ENCODE measurements around the gene SYNPR. TPM values are rescaled to one million over a fixed set of nuclear protein-coding genes. Genes with fewer than 3 reads are reported as not detected.

SYNPR gene
- total and polyA plus RNA-seq, 5 donors from 2014 or later: not detected

- DNase-seq: no peak
- no peaks in the 10 kb centered on the region for H3K4me1 Mint-ChIP-seq
- no peaks in the 10 kb centered on the region for H3K4me1 ChIP-seq (ENCODE audit: control insufficient read depth, insufficient read depth, low read length, poor library complexity, severe bottlenecking)
- H3K36me3 ChIP-seq (ENCODE audit: control insufficient read depth, insufficient read depth, low read length): no peaks in the 10 kb centered on the region
- no peak overlapping the region for H3K4me3 ChIP-seq (ENCODE audit: low read depth, low read length)
- H3K27me3 ChIP-seq (ENCODE audit: control insufficient read depth, insufficient read depth, low read length): no peaks in the 10 kb centered on the region
- no peak overlapping the region for H3K27ac Mint-ChIP-seq
- H3K27me3 Mint-ChIP-seq: no peaks in the 10 kb centered on the region
- ATAC-seq (ENCODE audit: low read depth in 2 of 2): no peak
- H3K4me3 Mint-ChIP-seq: no peak overlapping the region
- no peak overlapping the region for H3K27ac ChIP-seq (ENCODE audit: insufficient read depth, low read length, poor library complexity, severe bottlenecking)
- no peaks in the 10 kb centered on the region for H3K36me3 Mint-ChIP-seq
- no peaks in the 10 kb centered on the region for H3K9me3 ChIP-seq (ENCODE audit: control insufficient read depth in 2 of 2, low read length in 2 of 2)
- H3K9me3 Mint-ChIP-seq: peaks cover 0 to 5% (median 1%) of the 10 kb centered on the region in 7 donors
Measured at GRCh38 chr3:63493101-63493500, 215.0 kb downstream of the SYNPR start.

- DNase-seq (no peak), ATAC-seq (ENCODE audit: low read depth in 2 of 2) (no peak)
- Histone ChIP-seq H3K4me1 (ENCODE audit: control insufficient read depth, insufficient read depth, low read length, poor library complexity, severe bottlenecking) (no peaks in the 10 kb centered on the region), H3K9me3 (ENCODE audit: control insufficient read depth in 2 of 2, low read length in 2 of 2) (no peaks in the 10 kb centered on the region), H3K36me3 (ENCODE audit: control insufficient read depth, insufficient read depth, low read length) (no peaks in the 10 kb centered on the region), H3K27me3 (ENCODE audit: control insufficient read depth, insufficient read depth, low read length) (no peaks in the 10 kb centered on the region), H3K27ac (ENCODE audit: insufficient read depth, low read length, poor library complexity, severe bottlenecking) (no peak overlapping the region), H3K4me3 (ENCODE audit: low read depth, low read length) (no peak overlapping the region)
- Mint-ChIP-seq H3K27me3 (no peaks in the 10 kb centered on the region), H3K9me3 (peaks cover 0 to 5% (median 0%) of the 10 kb centered on the region in 7 donors), H3K4me3 (no peak overlapping the region), H3K4me1 (no peaks in the 10 kb centered on the region), H3K27ac (no peak overlapping the region), H3K36me3 (no peaks in the 10 kb centered on the region)
Measured at GRCh38 chr3:63494646-63495045, 216.5 kb downstream of the SYNPR start.

DNA sequence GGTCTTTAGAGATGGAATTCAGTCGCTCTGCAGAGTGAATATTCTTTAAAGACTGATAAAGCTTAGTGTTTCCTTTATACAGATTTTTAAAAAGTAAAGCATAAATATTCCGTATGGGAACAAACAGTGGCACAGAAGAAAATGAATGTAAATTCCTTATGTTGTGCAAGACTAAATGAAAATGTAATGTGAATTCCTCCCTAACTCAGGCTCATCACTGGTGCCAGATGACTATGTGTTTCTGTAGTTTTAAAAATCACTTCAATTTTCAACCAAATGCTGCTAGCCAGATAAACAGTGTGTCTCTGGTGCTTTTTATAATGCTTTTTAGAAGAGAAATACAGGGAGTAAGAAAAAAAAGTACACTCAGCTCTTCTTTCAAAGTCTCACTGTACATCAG is 219.5 kb downstream of the SYNPR start:
- Mint-ChIP-seq H3K27me3 (no peaks in the 10 kb centered on the region), H3K27ac (no peak overlapping the region), H3K4me3 (no peak overlapping the region), H3K4me1 (no peaks in the 10 kb centered on the region), H3K9me3 (peaks cover 0 to 4% (median 0%) of the 10 kb centered on the region in 7 donors), H3K36me3 (no peaks in the 10 kb centered on the region)
- Histone ChIP-seq H3K27ac (ENCODE audit: insufficient read depth, low read length, poor library complexity, severe bottlenecking) (no peak overlapping the region), H3K36me3 (ENCODE audit: control insufficient read depth, insufficient read depth, low read length) (no peaks in the 10 kb centered on the region), H3K4me3 (ENCODE audit: low read depth, low read length) (no peak overlapping the region), H3K9me3 (ENCODE audit: control insufficient read depth in 2 of 2, low read length in 2 of 2) (no peaks in the 10 kb centered on the region), H3K4me1 (ENCODE audit: control insufficient read depth, insufficient read depth, low read length, poor library complexity, severe bottlenecking) (no peaks in the 10 kb centered on the region), H3K27me3 (ENCODE audit: control insufficient read depth, insufficient read depth, low read length) (no peaks in the 10 kb centered on the region)
- DNase-seq (no peak), ATAC-seq (ENCODE audit: low read depth in 2 of 2) (no peak)

- Mint-ChIP-seq H3K4me3 (no peak overlapping the region), H3K27ac (no peak overlapping the region), H3K36me3 (no peaks in the 10 kb centered on the region), H3K9me3 (peaks cover 0 to 4% (median 0%) of the 10 kb centered on the region in 7 donors), H3K4me1 (no peaks in the 10 kb centered on the region), H3K27me3 (no peaks in the 10 kb centered on the region)
- ATAC-seq (ENCODE audit: low read depth in 2 of 2) (no peak), DNase-seq (no peak)
- no peaks in the 10 kb centered on the region for H3K27me3 ChIP-seq (ENCODE audit: control insufficient read depth, insufficient read depth, low read length)
- H3K9me3 ChIP-seq (ENCODE audit: control insufficient read depth in 2 of 2, low read length in 2 of 2): no peaks in the 10 kb centered on the region
- H3K27ac ChIP-seq (ENCODE audit: insufficient read depth, low read length, poor library complexity, severe bottlenecking): no peak overlapping the region
- H3K4me3 ChIP-seq (ENCODE audit: low read depth, low read length): no peak overlapping the region
- H3K36me3 ChIP-seq (ENCODE audit: control insufficient read depth, insufficient read depth, low read length): no peaks in the 10 kb centered on the region
- no peaks in the 10 kb centered on the region for H3K4me1 ChIP-seq (ENCODE audit: control insufficient read depth, insufficient read depth, low read length, poor library complexity, severe bottlenecking)
Measured at GRCh38 chr3:63500196-63500595, 222.1 kb downstream of the SYNPR start.

DNA sequence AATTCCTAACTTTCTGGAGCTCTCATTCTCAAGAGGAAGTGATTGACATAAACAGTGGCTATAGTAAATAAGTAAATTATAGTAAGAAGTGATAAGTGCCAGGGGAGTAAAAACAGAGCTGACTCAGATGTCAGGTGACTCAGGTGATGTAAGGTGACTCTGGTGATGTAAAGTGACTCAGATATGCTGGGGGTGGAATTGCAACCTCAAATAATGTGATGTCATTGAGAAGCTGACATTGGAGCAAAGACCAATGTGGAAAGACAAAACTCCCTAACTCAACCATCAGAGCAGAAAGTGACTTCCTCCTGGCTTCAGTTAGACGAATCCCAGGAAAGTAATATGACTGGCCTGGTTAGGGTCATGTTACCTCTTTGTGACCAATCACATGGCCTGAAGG is 230.2 kb downstream of the SYNPR start:
- no peak overlapping the region for H3K4me3 Mint-ChIP-seq
- H3K36me3 Mint-ChIP-seq: no peaks in the 10 kb centered on the region
- Histone ChIP-seq H3K4me1 (ENCODE audit: control insufficient read depth, insufficient read depth, low read length, poor library complexity, severe bottlenecking) (no peaks in the 10 kb centered on the region), H3K27me3 (ENCODE audit: control insufficient read depth, insufficient read depth, low read length) (no peaks in the 10 kb centered on the region), H3K9me3 (ENCODE audit: control insufficient read depth in 2 of 2, low read length in 2 of 2) (no peaks in the 10 kb centered on the region), H3K27ac (ENCODE audit: insufficient read depth, low read length, poor library complexity, severe bottlenecking) (no peak overlapping the region), H3K36me3 (ENCODE audit: control insufficient read depth, insufficient read depth, low read length) (no peaks in the 10 kb centered on the region), H3K4me3 (ENCODE audit: low read depth, low read length) (no peak overlapping the region)
- no peaks in the 10 kb centered on the region for H3K4me1 Mint-ChIP-seq
- no peak overlapping the region for H3K27ac Mint-ChIP-seq
- H3K9me3 Mint-ChIP-seq: peaks cover 0 to 4% (median 0%) of the 10 kb centered on the region in 7 donors
- DNase-seq: no peak
- no peaks in the 10 kb centered on the region for H3K27me3 Mint-ChIP-seq
- no peak for ATAC-seq (ENCODE audit: low read depth in 2 of 2)

DNA sequence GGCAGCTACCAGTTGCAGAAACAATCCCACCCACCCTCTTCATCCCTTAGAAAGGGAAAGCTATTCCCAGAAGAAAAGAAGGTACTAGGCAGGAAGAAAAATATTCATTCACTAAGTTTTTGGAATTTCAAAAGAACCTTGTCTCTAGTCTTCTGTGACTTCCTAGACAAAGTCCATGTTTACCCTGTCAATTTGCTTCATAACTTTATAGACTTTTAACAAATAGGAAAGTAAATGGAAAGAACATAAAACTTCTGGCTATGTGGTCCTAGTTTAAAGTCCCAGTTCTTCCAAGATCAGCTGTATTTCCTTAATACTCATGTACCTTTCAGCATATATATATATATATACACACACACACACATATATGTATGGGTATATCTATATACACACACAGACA is 230.7 kb downstream of the SYNPR start:
- Histone ChIP-seq H3K27ac (ENCODE audit: insufficient read depth, low read length, poor library complexity, severe bottlenecking) (no peak overlapping the region), H3K4me3 (ENCODE audit: low read depth, low read length) (no peak overlapping the region), H3K4me1 (ENCODE audit: control insufficient read depth, insufficient read depth, low read length, poor library complexity, severe bottlenecking) (no peaks in the 10 kb centered on the region), H3K27me3 (ENCODE audit: control insufficient read depth, insufficient read depth, low read length) (no peaks in the 10 kb centered on the region), H3K36me3 (ENCODE audit: control insufficient read depth, insufficient read depth, low read length) (no peaks in the 10 kb centered on the region), H3K9me3 (ENCODE audit: control insufficient read depth in 2 of 2, low read length in 2 of 2) (no peaks in the 10 kb centered on the region)
- H3K27me3 Mint-ChIP-seq: no peaks in the 10 kb centered on the region
- H3K27ac Mint-ChIP-seq: no peak overlapping the region
- DNase-seq (no peak), ATAC-seq (ENCODE audit: low read depth in 2 of 2) (no peak)
- no peak overlapping the region for H3K4me3 Mint-ChIP-seq
- H3K4me1 Mint-ChIP-seq: no peaks in the 10 kb centered on the region
- H3K9me3 Mint-ChIP-seq: peaks cover 0 to 4% (median 0%) of the 10 kb centered on the region in 7 donors
- no peaks in the 10 kb centered on the region for H3K36me3 Mint-ChIP-seq

DNA sequence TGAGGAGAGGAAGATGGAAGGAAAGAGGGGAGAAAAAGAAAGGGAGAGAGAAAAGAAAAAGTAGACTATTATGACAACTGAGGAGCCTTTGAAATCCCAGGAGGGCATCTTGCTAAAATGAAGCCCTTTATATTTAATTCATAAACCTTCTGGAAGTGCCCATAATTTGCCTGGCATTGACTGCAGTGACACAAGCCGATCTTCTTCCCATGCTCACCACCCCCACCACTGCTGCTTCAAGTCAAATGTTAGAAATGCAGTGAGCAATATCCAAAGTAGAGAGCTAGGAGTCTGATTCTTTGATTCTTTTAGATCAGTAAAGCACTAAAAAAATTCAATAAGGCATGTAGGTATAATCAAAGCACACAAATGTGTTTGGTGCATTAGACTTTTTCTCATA is 235.7 kb downstream of the SYNPR start:
- H3K4me1 Mint-ChIP-seq: no peaks in the 10 kb centered on the region

DNA sequence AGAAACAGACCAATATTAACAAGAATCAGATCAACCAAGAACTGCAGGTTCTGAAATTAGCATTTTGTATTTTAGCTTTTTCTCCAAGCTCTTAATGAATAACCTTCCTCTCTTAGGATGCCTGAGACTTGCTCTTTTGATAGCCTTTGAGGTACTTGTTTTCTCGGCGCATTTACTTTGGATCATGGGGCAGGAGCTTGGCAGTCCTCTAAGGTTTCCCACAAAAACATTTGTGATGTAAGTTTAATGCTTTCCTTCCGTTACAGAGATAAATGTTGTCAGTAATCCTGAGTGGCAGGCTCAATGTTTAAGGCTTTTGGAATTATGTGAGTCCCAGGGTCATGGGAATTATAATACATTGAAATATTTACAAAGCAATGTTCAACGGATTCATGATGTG is 236.6 kb downstream of the SYNPR start:
- Mint-ChIP-seq H3K9me3 (peaks cover 0 to 5% (median 0%) of the 10 kb centered on the region in 7 donors), H3K4me1 (no peaks in the 10 kb centered on the region), H3K27me3 (no peaks in the 10 kb centered on the region), H3K27ac (no peak overlapping the region), H3K4me3 (no peak overlapping the region), H3K36me3 (no peaks in the 10 kb centered on the region)
- no peak for DNase-seq
- H3K4me1 ChIP-seq (ENCODE audit: control insufficient read depth, insufficient read depth, low read length, poor library complexity, severe bottlenecking): no peaks in the 10 kb centered on the region
- no peak overlapping the region for H3K4me3 ChIP-seq (ENCODE audit: low read depth, low read length)
- H3K36me3 ChIP-seq (ENCODE audit: control insufficient read depth, insufficient read depth, low read length): no peaks in the 10 kb centered on the region
- ATAC-seq (ENCODE audit: low read depth in 2 of 2): no peak
- no peak overlapping the region for H3K27ac ChIP-seq (ENCODE audit: insufficient read depth, low read length, poor library complexity, severe bottlenecking)
- peaks cover 2% of the 10 kb centered on the region for H3K27me3 ChIP-seq (ENCODE audit: control insufficient read depth, insufficient read depth, low read length)
- no peaks in the 10 kb centered on the region for H3K9me3 ChIP-seq (ENCODE audit: control insufficient read depth in 2 of 2, low read length in 2 of 2)

More for the DNA sequence above, 235.7 kb downstream of the SYNPR start:
- ATAC-seq (ENCODE audit: low read depth in 2 of 2) (no peak), DNase-seq (no peak)
- Mint-ChIP-seq H3K36me3 (no peaks in the 10 kb centered on the region), H3K9me3 (peaks cover 0 to 5% (median 0%) of the 10 kb centered on the region in 7 donors), H3K27ac (no peak overlapping the region), H3K27me3 (no peaks in the 10 kb centered on the region), H3K4me3 (no peak overlapping the region)
- Histone ChIP-seq H3K9me3 (ENCODE audit: control insufficient read depth in 2 of 2, low read length in 2 of 2) (no peaks in the 10 kb centered on the region), H3K36me3 (ENCODE audit: control insufficient read depth, insufficient read depth, low read length) (no peaks in the 10 kb centered on the region), H3K27me3 (ENCODE audit: control insufficient read depth, insufficient read depth, low read length) (peaks cover 2% of the 10 kb centered on the region), H3K27ac (ENCODE audit: insufficient read depth, low read length, poor library complexity, severe bottlenecking) (no peak overlapping the region), H3K4me1 (ENCODE audit: control insufficient read depth, insufficient read depth, low read length, poor library complexity, severe bottlenecking) (no peaks in the 10 kb centered on the region), H3K4me3 (ENCODE audit: low read depth, low read length) (no peak overlapping the region)

Measured in CD4-positive, CD25-positive, alpha-beta regulatory T cell (primary cell).